H1 (cell line): ENCODE data around the gene PPP1R27. TPM values are rescaled to one million over a fixed set of nuclear protein-coding genes. Genes with fewer than 3 reads are reported as not detected.

Experiments used
- CTCF ChIA-PET: fragments of 300-600 bp; sonication (Branson Sonifier 250); formaldehyde crosslinking; loops from one replicate; lab custom pipeline; 2021; ENCODE audit not compliant: partially characterized antibody; lab: Charles Lee
- POLR2A ChIA-PET: fragments of 300-600 bp; sonication (Branson Sonifier 250); formaldehyde crosslinking; loops from one replicate; lab custom pipeline; 2021; ENCODE audit warnings: inconsistent platforms; ENCODE audit not compliant: partially characterized antibody; lab: Charles Lee
- DNase-seq, 2 experiments: peaks; one replicate each; pipeline versions ENCODE4 v3.0.0 to v3.0.0-alpha.2; 2010 to 2022; ENCODE audit warnings: low spot score in 2 of 2, low read depth in 1 of 2, mixed read lengths in 1 of 2
- FAIRE-seq: peaks from 2 replicates; lab custom pipeline; 2011; peaks lifted over from hg19 to GRCh38; lab: Jason Lieb, UNC
- H2AFZ ChIP-seq: 2 replicates; pipeline ENCODE4 v1.8.1; 2012; ENCODE audit warnings: low read length, inconsistent platforms
- H2AK5ac ChIP-seq: 2 replicates; pipeline ENCODE4 v1.6.1; 2013; ENCODE audit warnings: low read depth, low read length
- H2BK120ac ChIP-seq: replicated peaks from 2 replicates; pipeline ENCODE3; 2013; ENCODE audit warnings: low read depth, low read length, inconsistent platforms
- H2BK12ac ChIP-seq: 2 replicates; pipeline ENCODE4 v1.6.1; 2013; ENCODE audit warnings: low read depth, low read length
- H2BK15ac ChIP-seq: 2 replicates; pipeline ENCODE4 v1.6.1; 2013; ENCODE audit warnings: low read length
- H2BK20ac ChIP-seq: 2 replicates; pipeline ENCODE4 v1.6.1; 2013; ENCODE audit warnings: low read length
- H2BK5ac ChIP-seq: 2 replicates; pipeline ENCODE4 v1.6.1; 2013; ENCODE audit warnings: low read depth, low read length
- H3K14ac ChIP-seq: 2 replicates; pipeline ENCODE4 v1.6.1; 2013; ENCODE audit warnings: inconsistent platforms; ENCODE audit not compliant: insufficient read length
- H3K18ac ChIP-seq: 2 replicates; pipeline ENCODE4 v1.6.1; 2013; ENCODE audit warnings: low read length; ENCODE audit errors: extremely low read depth
- H3K23ac ChIP-seq: 2 replicates; pipeline ENCODE4 v1.6.1; 2013; ENCODE audit warnings: inconsistent platforms; ENCODE audit not compliant: insufficient read length
- H3K23me2 ChIP-seq: 2 replicates; pipeline ENCODE4 v1.6.1; 2013; ENCODE audit warnings: low read depth, low read length
- H3K27ac ChIP-seq: 2 replicates; pipeline ENCODE4 v1.6.1; 2011; ENCODE audit warnings: low read depth, low read length, inconsistent platforms
- H3K27me3 ChIP-seq, 4 experiments: replicated peaks in 1 of 4; 1 replicate in 1 of 4; 2 replicates in 3 of 4; pipeline versions ENCODE4 v1.6.1 to v1.8.1; 2011 to 2013; ENCODE audit warnings: low read length in 3 of 4, mild to moderate bottlenecking in 3 of 4, inconsistent platforms in 2 of 4, mixed read lengths in 2 of 4, moderate library complexity in 1 of 4; ENCODE audit not compliant: control insufficient read depth in 3 of 4, insufficient read depth in 3 of 4; ENCODE audit errors: extremely low read depth in 1 of 4
- H3K36me3 ChIP-seq, 4 experiments: 2 replicates each; pipeline versions ENCODE4 v1.6.1 to v1.8.1; 2011 to 2013; ENCODE audit warnings: mild to moderate bottlenecking in 4 of 4, low read length in 3 of 4, moderate library complexity in 2 of 4, control low read depth in 1 of 4, inconsistent platforms in 1 of 4; ENCODE audit not compliant: insufficient read depth in 4 of 4, control insufficient read depth in 2 of 4
- H3K4ac ChIP-seq: replicated peaks from 2 replicates; pipeline ENCODE3; 2013; ENCODE audit warnings: low read length, low read depth, mixed read lengths, inconsistent platforms; ENCODE audit not compliant: insufficient read length
- H3K4me1 ChIP-seq, 4 experiments: replicated peaks in 1 of 4; 1 replicate in 1 of 4; 2 replicates in 3 of 4; pipeline versions ENCODE4 v1.6.1 to v1.8.1; 2011 to 2013; ENCODE audit warnings: low read length in 3 of 4, inconsistent platforms in 2 of 4, mixed read lengths in 1 of 4; ENCODE audit not compliant: insufficient read depth in 4 of 4, control insufficient read depth in 3 of 4
- H3K4me2 ChIP-seq, 2 experiments: 2 replicates each; pipeline versions ENCODE4 v1.6.1 to v1.8.1; 2011 to 2013; ENCODE audit warnings: low read depth in 2 of 2, low read length in 2 of 2, control low read depth in 1 of 2, inconsistent platforms in 1 of 2, mild to moderate bottlenecking in 1 of 2; ENCODE audit not compliant: insufficient read depth in 1 of 2
- H3K4me3 ChIP-seq, 4 experiments: fragments of 200-600, 300-600 bp in 1 of 4; sonication (generic), shearing (Covaris generic), sonication (Bioruptor Twin) in 1 of 4; 2 replicates each; pipeline versions ENCODE4 v1.5.1 to v1.8.1; 2011 to 2016; ENCODE audit warnings: low read length in 4 of 4, low read depth in 3 of 4, control low read depth in 2 of 4, inconsistent platforms in 2 of 4, mild to moderate bottlenecking in 2 of 4, mixed read lengths in 1 of 4, moderate library complexity in 1 of 4; ENCODE audit not compliant: insufficient read depth in 2 of 4; ENCODE audit errors: extremely low read depth in 1 of 4
- H3K56ac ChIP-seq: replicated peaks from 2 replicates; pipeline ENCODE3; 2013; ENCODE audit warnings: low read depth, mild to moderate bottlenecking, mixed read lengths, low read length, inconsistent platforms; ENCODE audit not compliant: insufficient read length
- H3K79me1 ChIP-seq: 2 replicates; pipeline ENCODE4 v1.6.1; 2013; ENCODE audit warnings: low read depth, low read length, control low read depth
- H3K79me2 ChIP-seq, 2 experiments: 2 replicates each; pipeline versions ENCODE4 v1.6.1 to v1.8.1; 2012 to 2013; ENCODE audit warnings: low read length in 2 of 2, mild to moderate bottlenecking in 2 of 2, inconsistent platforms in 1 of 2; ENCODE audit not compliant: insufficient read depth in 2 of 2, control insufficient read depth in 1 of 2
- H3K9ac ChIP-seq, 4 experiments: replicated peaks in 1 of 4; 1 replicate in 1 of 4; 2 replicates in 3 of 4; pipeline versions ENCODE4 v1.6.1 to v1.8.1; 2011 to 2013; ENCODE audit warnings: low read depth in 3 of 4, low read length in 3 of 4, control low read depth in 2 of 4, mild to moderate bottlenecking in 2 of 4, moderate library complexity in 2 of 4, inconsistent platforms in 1 of 4; ENCODE audit errors: extremely low read depth in 1 of 4
- H3K9me3 ChIP-seq, 2 experiments: 2 replicates each; pipeline versions ENCODE4 v1.6.1 to v1.8.1; 2012 to 2013; ENCODE audit warnings: mild to moderate bottlenecking in 2 of 2, moderate library complexity in 2 of 2, control low read depth in 1 of 2, inconsistent platforms in 1 of 2, low read depth in 1 of 2, low read length in 1 of 2, mixed read lengths in 1 of 2; ENCODE audit not compliant: insufficient read depth in 2 of 2
- H4K20me1 ChIP-seq, 2 experiments: replicated peaks in 1 of 2; 2 replicates each; pipeline versions ENCODE3 to v1.8.1; 2011 to 2013; ENCODE audit warnings: inconsistent platforms in 2 of 2, low read length in 2 of 2, mild to moderate bottlenecking in 1 of 2; ENCODE audit not compliant: insufficient read depth in 2 of 2, control insufficient read depth in 1 of 2
- H4K5ac ChIP-seq: 2 replicates; pipeline ENCODE4 v1.6.1; 2013; ENCODE audit warnings: low read length, low read depth, mixed read lengths, inconsistent platforms; ENCODE audit not compliant: insufficient read length
- H4K8ac ChIP-seq: 2 replicates; pipeline ENCODE4 v1.8.0; 2013; ENCODE audit warnings: mild to moderate bottlenecking, moderate library complexity, low read length, inconsistent platforms; ENCODE audit not compliant: insufficient read depth; ENCODE audit errors: extremely low read depth
- H4K91ac ChIP-seq: replicated peaks from 2 replicates; pipeline ENCODE3; 2013; ENCODE audit warnings: low read length, mixed read lengths, inconsistent platforms; ENCODE audit not compliant: insufficient read length
- BCL11A ChIP-seq, 2 experiments: IDR thresholded peaks; one replicate each; pipeline ENCODE4 v1.6.1; 2011; ENCODE audit warnings: low read depth in 2 of 2, low read length in 2 of 2, mild to moderate bottlenecking in 2 of 2
- EGR1 ChIP-seq: IDR thresholded peaks from 2 replicates; pipeline ENCODE4 v1.6.1; 2011; ENCODE audit warnings: low read depth, low read length, borderline replicate concordance
- EP300 ChIP-seq, 2 experiments: IDR thresholded peaks; 1 replicate in 1 of 2; 2 replicates in 1 of 2; pipeline ENCODE4 v1.6.1; 2011 to 2012; ENCODE audit warnings: low read depth in 2 of 2, low read length in 2 of 2, mild to moderate bottlenecking in 2 of 2, borderline replicate concordance in 1 of 2, inconsistent platforms in 1 of 2, moderate library complexity in 1 of 2
- HDAC6 ChIP-seq: IDR thresholded peaks from one replicate; pipeline ENCODE4 v1.7.1; 2012; ENCODE audit warnings: low read depth, mild to moderate bottlenecking, inconsistent platforms, low read length, moderate library complexity
- RAD21 ChIP-seq, 2 experiments: IDR thresholded peaks in 1 of 2; conservative IDR thresholded peaks in 1 of 2; 2 replicates each; pipeline ENCODE4 v1.6.1; 2011; ENCODE audit warnings: low read depth in 2 of 2, low read length in 2 of 2, improper control_type of control experiment in 1 of 2, inconsistent platforms in 1 of 2, mild to moderate bottlenecking in 1 of 2, moderate library complexity in 1 of 2
- SIN3A ChIP-seq, 2 experiments: IDR thresholded peaks in 1 of 2; conservative IDR thresholded peaks in 1 of 2; 2 replicates each; pipeline ENCODE4 v1.6.1; 2011 to 2012; ENCODE audit warnings: low read length in 2 of 2, improper control_type of control experiment in 1 of 2, low read depth in 1 of 2, mild to moderate bottlenecking in 1 of 2
- SIX5 ChIP-seq: IDR thresholded peaks from 2 replicates; pipeline ENCODE4 v1.6.1; 2011; ENCODE audit warnings: mild to moderate bottlenecking, low read depth, low read length
- SP4 ChIP-seq: IDR thresholded peaks from 2 replicates; pipeline ENCODE4 v1.6.1; 2012; ENCODE audit warnings: low read length, inconsistent platforms
- TCF12 ChIP-seq: IDR thresholded peaks from 2 replicates; pipeline ENCODE4 v1.6.1; 2011; ENCODE audit warnings: low read depth, mild to moderate bottlenecking, low read length
- TEAD4 ChIP-seq: IDR thresholded peaks from 2 replicates; pipeline ENCODE4 v1.6.1; 2012; ENCODE audit warnings: low read depth, low read length, inconsistent platforms, mixed read lengths
- WGBS, 2 experiments: shearing (Covaris generic) in 1 of 2; methylation state at CpG; one replicate each; pipeline versions ENCODE4 v1.1.6 to v1.1.7; 2013 to 2015; ENCODE audit warnings: low lambda C conversion rate in 2 of 2, mixed read lengths in 2 of 2, inconsistent platforms in 1 of 2, low coverage in 1 of 2, missing lambda C conversion rate in 1 of 2; ENCODE audit not compliant: insufficient replicate concordance in 2 of 2, insufficient coverage in 1 of 2, insufficient read length in 1 of 2; ENCODE audit errors: extremely low coverage in 1 of 2, missing lambda C conversion rate in 1 of 2; 5-methylcytosine and 5-hydroxymethylcytosine counted together
- polyA plus RNA-seq, 7 experiments: library from polyadenylated mRNA; depleted of rRNA in 3 of 7; stranded (reverse) in 5 of 7; unstranded in 2 of 7; fragments of >200 nt in 5 of 7; fragments of 200-250 nt in 2 of 7; gene quantifications; 1 replicate in 5 of 7; 2 replicates in 1 of 7; 4 replicates in 1 of 7; pipeline versions ENCODE4 v1.2.1 to v1.2.3, GENCODE V29; 2011 to 2013; ENCODE audit warnings: missing spikeins in 2 of 7, mixed read lengths in 2 of 7
- total RNA-seq: library from RNA; stranded (reverse); fragmentation: NEBNext Ultra II Directional; extraction: Animal tissue kit (Norgen Biotek cat#: 25700); gene quantifications from 2 replicates; pipeline ENCODE4 v1.2.1, GENCODE V29; 2021
- TF ChIP-seq, protein P1 (sequence below): IDR thresholded peaks from 2 replicates; pipeline ENCODE4 v1.6.1; 2012; ENCODE audit warnings: inconsistent platforms

PPP1R27 gene
- total and polyA plus RNA-seq, 2 of the 8 experiments (the other 6 are each of a cell fraction or from before 2014, with no cell fraction given), result 0.27 TPM; not detected in 1

- Histone ChIP-seq H2AK5ac (no peak overlapping the region), H4K8ac (no peak overlapping the region), H4K20me1 (peaks cover 4 to 13% of the 10 kb centered on the region in 2 experiments), H3K4me1 (peaks cover 0 to 16% (median 9%) of the 10 kb centered on the region in 4 experiments; a peak in 5 of 7 replicates), H3K79me2 (peaks cover 0 to 3% of the 10 kb centered on the region in 2 experiments; a peak in 1 of 4 replicates), H3K27ac (no peak overlapping the region), H3K9ac (0 out of 7 replicates have a peak overlapping the region, but pooled peaks of 1 of the 4 experiments have one; percentile 3), H3K4ac (no peak overlapping the region), H3K23me2 (no peaks in the 10 kb centered on the region), H3K4me3 (no peak overlapping the region), H3K36me3 (no peaks in the 10 kb centered on the region), H3K9me3 (no peaks in the 10 kb centered on the region), H3K18ac (no peak overlapping the region), H2BK20ac (no peak overlapping the region), H2AFZ (no peak overlapping the region), H3K4me2 (no peak overlapping the region), H3K56ac (no peak overlapping the region), H3K14ac (no peak overlapping the region), H2BK120ac (no peak overlapping the region), H2BK5ac (no peak overlapping the region), H3K79me1 (peaks cover 2% of the 10 kb centered on the region; the same call in 1 of the 2 replicates), H3K27me3 (no peaks in the 10 kb centered on the region), H2BK12ac (no peak overlapping the region), H4K5ac (no peak overlapping the region), H4K91ac (no peak overlapping the region), H2BK15ac (no peak overlapping the region), H3K23ac (no peak overlapping the region)
- DNase-seq, result no peak
- ChIA-PET POLR2A (interaction anchor here (1.3 to 2.2 kb wide), 4 partner anchors 10 to 18 kb away, joined by 3 to 9 read pairs (median 4); partner anchors contain the start of gene MCRIP1), CTCF (interaction anchor here (1.5 kb wide), 1 partner anchor 13 kb away, joined by 5 read pairs; no protein-coding TSS in a partner anchor)
- no peak for FAIRE-seq
- WGBS, 2 experiments, result 93% methylated on average over 29 of the region's 33 CpGs; no CpG with 5 or more reads in 1 of the 2 experiments
- TF ChIP-seq HDAC6 (no peak), EP300 (IDR thresholded peaks at IDR 0.05; ENCODE audit: borderline replicate concordance in 1 of 2, low read depth in 2 of 2, low read length in 2 of 2) (no peak), BCL11A (IDR thresholded peaks at IDR 0.05; ENCODE audit: low read depth in 2 of 2, low read length in 2 of 2) (no peak), RAD21 (IDR thresholded peaks at IDR 0.05 in 1 of 2, conservative IDR thresholded peaks at IDR 0.05 in 1 of 2; ENCODE audit: low read depth in 2 of 2, low read length in 2 of 2) (no peak), SP4 (no peak), TEAD4 (no peak), TCF12 (no peak), EGR1 (no peak), SIX5 (no peak), SIN3A (conservative IDR thresholded peaks at IDR 0.05 in 1 of 2, IDR thresholded peaks at IDR 0.05 in 1 of 2; ENCODE audit: low read depth in 1 of 2, low read length in 2 of 2) (no peak)
- TF ChIP-seq, protein P1, sequence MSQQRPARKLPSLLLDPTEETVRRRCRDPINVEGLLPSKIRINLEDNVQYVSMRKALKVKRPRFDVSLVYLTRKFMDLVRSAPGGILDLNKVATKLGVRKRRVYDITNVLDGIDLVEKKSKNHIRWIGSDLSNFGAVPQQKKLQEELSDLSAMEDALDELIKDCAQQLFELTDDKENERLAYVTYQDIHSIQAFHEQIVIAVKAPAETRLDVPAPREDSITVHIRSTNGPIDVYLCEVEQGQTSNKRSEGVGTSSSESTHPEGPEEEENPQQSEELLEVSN, result no peak
Measured at GRCh38 chr17:81823820-81824550, 10.9 kb downstream of the PPP1R27 start.
